DMS53 treated with DMSO at 0.1 percent for 48 hours (cell line): ENCODE data around the gene SACM1L.

ENCODE experiments used
- DNase-seq: peaks from one replicate; lab custom pipeline; 2025; ENCODE audit not compliant: unreplicated experiment; lab: John Stamatoyannopoulos, UW

Gene SACM1L

GRCh38 chr3:45781841-45782240 lies 92.6 kb downstream of the SACM1L start:
- DNase-seq, result no peak

GRCh38 chr3:45782381-45782780 lies 93.2 kb downstream of the SACM1L start:
- DNase-seq, result no peak

DNA sequence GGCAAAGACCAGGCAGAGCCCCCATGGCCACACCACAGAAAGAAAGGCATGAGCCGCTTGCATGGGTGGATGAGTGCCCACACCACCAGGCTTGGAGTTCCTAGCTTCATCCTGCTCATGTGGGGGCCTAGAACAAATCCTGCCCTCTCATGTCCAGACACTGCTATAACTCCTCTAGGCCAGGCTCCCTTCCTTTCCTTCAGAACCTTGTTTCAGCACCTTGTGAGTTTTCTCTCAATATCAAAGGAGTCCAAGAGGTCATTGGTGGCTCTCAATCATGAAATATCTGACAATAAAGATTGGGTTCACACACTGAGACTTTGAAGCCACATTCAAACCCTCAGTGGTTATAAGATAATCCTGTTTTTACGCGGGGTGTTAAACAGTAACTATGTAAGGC lies 94.5 kb downstream of the SACM1L start:
- DNase-seq, result no peak

- no peak for DNase-seq
Measured at GRCh38 chr3:45785605-45786150, 96.5 kb downstream of the SACM1L start.

DNA sequence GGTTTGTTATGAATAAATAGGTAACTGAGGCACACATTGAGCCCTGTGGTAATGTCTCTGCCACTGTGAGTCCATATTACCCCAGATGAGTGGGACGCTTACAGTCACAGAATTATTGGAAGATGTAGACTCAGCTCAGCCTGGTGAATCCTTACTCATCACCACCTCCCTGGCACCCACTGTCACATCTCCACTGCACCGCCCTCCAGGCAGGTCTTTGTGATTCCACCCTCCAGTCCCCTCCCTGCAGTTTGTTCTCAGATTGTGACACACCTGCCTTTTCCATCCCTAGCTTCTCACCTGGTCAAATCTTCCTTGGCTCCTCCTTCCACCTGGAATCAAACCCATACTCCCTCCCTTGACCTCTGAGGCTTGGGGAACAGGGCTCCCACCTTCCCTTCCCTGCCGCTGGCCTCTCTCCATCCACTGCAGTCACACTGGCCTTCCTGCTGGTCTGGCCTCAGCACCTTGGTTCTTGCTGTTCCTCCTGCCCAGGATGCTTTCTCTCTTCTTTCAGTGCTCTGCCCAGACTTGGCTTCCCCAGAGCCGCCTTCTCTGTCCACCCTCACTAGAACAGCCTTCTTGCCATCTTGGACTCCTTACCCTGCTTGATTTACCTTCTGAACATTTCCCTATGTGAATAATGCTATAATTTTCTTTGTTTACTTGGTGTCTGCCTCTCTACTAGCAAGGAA lies 97.8 kb downstream of the SACM1L start:
- no peak for DNase-seq

GRCh38 chr3:45787551-45787950 lies 98.4 kb downstream of the SACM1L start:
- DNase-seq, result no peak

- no peak for DNase-seq
Measured at GRCh38 chr3:45789235-45789812, 100.1 kb downstream of the SACM1L start.

DNA sequence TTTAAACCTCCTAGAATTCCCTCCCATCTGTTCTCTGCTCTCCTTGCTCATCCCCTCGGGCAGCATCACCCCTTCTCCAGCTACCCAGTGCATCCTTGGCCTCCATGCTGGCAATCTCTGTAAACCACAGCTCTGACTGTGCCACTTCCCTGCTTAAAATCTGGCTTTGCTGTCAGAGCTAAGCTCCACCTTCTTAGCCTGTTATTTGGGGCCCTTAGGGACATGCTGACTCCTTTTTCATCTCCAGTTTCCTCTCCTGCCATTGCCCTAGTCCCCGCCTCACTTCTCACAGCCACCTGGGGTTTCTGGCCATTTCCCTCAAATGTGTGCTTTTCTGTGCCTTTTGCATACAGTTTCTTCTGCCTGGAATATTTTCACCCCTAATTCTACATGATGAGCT lies 101.4 kb downstream of the SACM1L start:
- no peak for DNase-seq

GRCh38 chr3:45792036-45792435 lies 102.8 kb downstream of the SACM1L start:
- DNase-seq, result no peak

GRCh38 chr3:45792516-45793172 lies 103.4 kb downstream of the SACM1L start:
- DNase-seq, result no peak

- DNase-seq, result no peak
Measured at GRCh38 chr3:45793482-45794176, 104.4 kb downstream of the SACM1L start.

GRCh38 chr3:45794177-45794560 lies 105.0 kb downstream of the SACM1L start:
- no peak for DNase-seq

GRCh38 chr3:45794660-45795059 lies 105.5 kb downstream of the SACM1L start:
- DNase-seq, result no peak
